HG03060 (cell line): ENCODE data around the gene GADL1.

Source experiments
- ATAC-seq: cut with Tn5 transposase; IDR thresholded peaks from one replicate; pipeline ENCODE4 v1.9.1; 2021; ENCODE audit warnings: low read depth, moderate number of reproducible peaks; ENCODE audit not compliant: unreplicated experiment

GADL1 gene

GRCh38 chr3:30886888-30887287 lies 7.6 kb downstream of the GADL1 start:
- no peak for ATAC-seq

- no peak for ATAC-seq
These were observed 15.6 kb downstream of the GADL1 start for GRCh38 chr3:30878862-30879261.

GRCh38 chr3:30875505-30875904 lies 19.0 kb downstream of the GADL1 start:
- no peak for ATAC-seq

- ATAC-seq, result no peak
These were observed 20.8 kb downstream of the GADL1 start for GRCh38 chr3:30873671-30874070.

GRCh38 chr3:30872879-30873278 lies 21.6 kb downstream of the GADL1 start:
- ATAC-seq, result no peak

GRCh38 chr3:30871720-30872119 lies 22.7 kb downstream of the GADL1 start:
- no peak for ATAC-seq

- no peak for ATAC-seq
These were observed 29.6 kb downstream of the GADL1 start for GRCh38 chr3:30864836-30865235.

- ATAC-seq, result no peak
These were observed 30.3 kb downstream of the GADL1 start for GRCh38 chr3:30864132-30864531.

- no peak for ATAC-seq
These were observed 32.5 kb downstream of the GADL1 start for GRCh38 chr3:30862004-30862403.

- ATAC-seq, result no peak
These were observed 35.5 kb downstream of the GADL1 start for GRCh38 chr3:30858894-30859389.

- ATAC-seq, result no peak
These were observed 38.8 kb downstream of the GADL1 start for GRCh38 chr3:30855400-30856292.

GRCh38 chr3:30852833-30853232 lies 41.6 kb downstream of the GADL1 start:
- no peak for ATAC-seq

GRCh38 chr3:30848087-30848779 lies 46.2 kb downstream of the GADL1 start:
- no peak for ATAC-seq

GRCh38 chr3:30847592-30847991 lies 46.9 kb downstream of the GADL1 start:
- no peak for ATAC-seq

GRCh38 chr3:30845606-30846005 lies 48.9 kb downstream of the GADL1 start:
- ATAC-seq, result no peak

- ATAC-seq, result no peak
These were observed 50.6 kb downstream of the GADL1 start for GRCh38 chr3:30843877-30844276.

GRCh38 chr3:30836141-30836540 lies 58.3 kb downstream of the GADL1 start:
- ATAC-seq, result no peak

- ATAC-seq, result no peak
These were observed 58.8 kb downstream of the GADL1 start for GRCh38 chr3:30835667-30836066.

GRCh38 chr3:30832961-30833575 lies 61.4 kb downstream of the GADL1 start:
- ATAC-seq, result no peak

GRCh38 chr3:30827080-30827479 lies 67.4 kb downstream of the GADL1 start:
- ATAC-seq, result no peak

GRCh38 chr3:30826531-30826942 lies 67.9 kb downstream of the GADL1 start:
- no peak for ATAC-seq
